GM21723 (cell line): ENCODE measurements around the gene AFF1.
A peak's percentile ranks its signal among the peaks of the same experiment; 100 is the strongest.
"Not testable (repeated sequence)": the region's sequence is repeated elsewhere in the genome, so short reads cannot be mapped to it uniquely, and the experiment has no call there.

ENCODE experiments used
- ATAC-seq: cut with Tn5 transposase; IDR thresholded peaks from one replicate; pipeline ENCODE4 v1.9.1; 2021; ENCODE audit warnings: mild to moderate bottlenecking, moderate library complexity; ENCODE audit not compliant: unreplicated experiment

Gene AFF1

GRCh38 chr4:87033902-87034301 lies 99.1 kb downstream of the AFF1 start:
- ATAC-seq, result no peak

GRCh38 chr4:87034527-87034926 lies 99.7 kb downstream of the AFF1 start:
- ATAC-seq, result no peak

- no peak for ATAC-seq
Measured at GRCh38 chr4:87035881-87036509, 101.2 kb downstream of the AFF1 start.

- no peak for ATAC-seq
Measured at GRCh38 chr4:87036713-87037112, 101.9 kb downstream of the AFF1 start.

- ATAC-seq, result not testable (repeated sequence)
Measured at GRCh38 chr4:87037171-87037570, 102.4 kb downstream of the AFF1 start.

GRCh38 chr4:87037671-87038334 lies 103.0 kb downstream of the AFF1 start:
- no peak for ATAC-seq

GRCh38 chr4:87038837-87039615 lies 104.2 kb downstream of the AFF1 start:
- ATAC-seq, result no peak

GRCh38 chr4:87041141-87041540 lies 106.3 kb downstream of the AFF1 start:
- ATAC-seq, result no peak

GRCh38 chr4:87042221-87042620 lies 107.4 kb downstream of the AFF1 start:
- no peak for ATAC-seq

- ATAC-seq, result no peak
Measured at GRCh38 chr4:87042986-87043820, 108.4 kb downstream of the AFF1 start.

GRCh38 chr4:87044511-87045233 lies 109.9 kb downstream of the AFF1 start:
- ATAC-seq, result no peak

GRCh38 chr4:87045234-87045558 lies 110.4 kb downstream of the AFF1 start:
- no peak for ATAC-seq

- no peak for ATAC-seq
Measured at GRCh38 chr4:87045659-87046058, 110.8 kb downstream of the AFF1 start.

- no peak for ATAC-seq
Measured at GRCh38 chr4:87046121-87046551, 111.3 kb downstream of the AFF1 start.

GRCh38 chr4:87047281-87047798 lies 112.5 kb downstream of the AFF1 start:
- ATAC-seq, result no peak

GRCh38 chr4:87049508-87049907 lies 114.7 kb downstream of the AFF1 start:
- no peak for ATAC-seq

- ATAC-seq, result no peak
Measured at GRCh38 chr4:87050596-87050995, 115.8 kb downstream of the AFF1 start.

GRCh38 chr4:87051121-87051713 lies 116.4 kb downstream of the AFF1 start:
- no peak for ATAC-seq

- ATAC-seq, result no peak
Measured at GRCh38 chr4:87052615-87053014, 117.8 kb downstream of the AFF1 start.

GRCh38 chr4:87053176-87053658 lies 118.4 kb downstream of the AFF1 start:
- peak; percentile 17 for ATAC-seq
